Upper lobe of left lung (tissue), 6 donors: ENCODE measurements around the gene ELP5. TPM values are rescaled to one million over a fixed set of nuclear protein-coding genes. Genes with fewer than 3 reads are reported as not detected.

Source experiments
- ATAC-seq, 2 donors: fragments of 200-7000 bp; cut with Tn5 transposase; one replicate each; pipeline ENCODE4 v1.9.1; 2022; ENCODE audit warnings: mild to moderate bottlenecking in 2 of 2, moderate library complexity in 2 of 2; ENCODE audit not compliant: low FRiP score in 2 of 2
- DNase-seq, 2 donors: peaks; one replicate each; pipeline ENCODE4 v3.0.0-alpha.2; 2019 to 2020
- H3K27ac ChIP-seq, 4 donors: fragments of 200-600 bp; sonication (generic); one replicate each; pipeline ENCODE4 v1.5.1; 2016 to 2019
- H3K27me3 ChIP-seq, 4 donors: fragments of 200-600 bp; sonication (generic); one replicate each; pipeline ENCODE4 v1.5.1; 2017 to 2019
- H3K36me3 ChIP-seq, 4 donors: fragments of 200-600 bp; sonication (generic); one replicate each; pipeline ENCODE4 v1.5.1; 2016 to 2019
- H3K4me1 ChIP-seq, 4 donors: fragments of 200-600 bp; sonication (generic); one replicate each; pipeline ENCODE4 v1.5.1; 2018 to 2019
- H3K4me3 ChIP-seq, 4 donors: fragments of 200-600 bp; sonication (generic); one replicate each; pipeline ENCODE4 v1.5.1; 2017 to 2019; ENCODE audit warnings: mild to moderate bottlenecking in 2 of 4, moderate library complexity in 1 of 4
- H3K9me3 ChIP-seq, 4 donors: fragments of 200-600 bp; sonication (generic); one replicate each; pipeline ENCODE4 v1.5.1; 2018 to 2019
- EP300 ChIP-seq, 4 donors: sonication (generic); formaldehyde crosslinking; IDR thresholded peaks; one replicate each; pipeline ENCODE4 v1.5.1; 2017; ENCODE audit warnings: antibody characterized with exemption in 4 of 4, control low read depth in 2 of 4
- POLR2A ChIP-seq, 4 donors: fragments of 450-650 bp; IDR thresholded peaks; one replicate each; pipeline ENCODE4 v1.5.1; 2016 to 2017; ENCODE audit warnings: antibody characterized with exemption in 4 of 4, mild to moderate bottlenecking in 2 of 4
- POLR2AphosphoS5 ChIP-seq, 2 donors: sonication (generic); formaldehyde crosslinking; IDR thresholded peaks; one replicate each; pipeline ENCODE4 v1.5.1; 2017; ENCODE audit warnings: antibody characterized with exemption in 2 of 2
- WGBS, 2 donors: methylation state at CpG; one replicate each; pipeline ENCODE4 v1.1.5; 2017 to 2018; 5-methylcytosine and 5-hydroxymethylcytosine counted together
- total RNA-seq, 6 donors: library from RNA; depleted of rRNA in 4 of 6; stranded (reverse); fragments of >200 nt in 4 of 6; gene quantifications; one replicate each; pipeline versions ENCODE4 v1.1.0 to v1.2.1, GENCODE V29; 2016 to 2021
- TF ChIP-seq, protein P1 (sequence below), 6 experiments: fragments of 450-650 bp in 4 of 6; fragments of 200-600 bp in 2 of 6; sonication (generic) in 2 of 6; IDR thresholded peaks; one replicate each; pipeline ENCODE4 v1.5.1; 2016 to 2019; ENCODE audit warnings: antibody characterized with exemption in 6 of 6
- donor health status: DM: no; HTN: no; CAD: no; lungs with moderate emphysema.
- donor health status: DM: no; HTN: yes; CAD: no; lungs with severe emphysema.

The ELP5 gene
- total RNA-seq, 6 donors from 2014 or later = 5.2 to 36.3 (median 21.0) TPM

DNA sequence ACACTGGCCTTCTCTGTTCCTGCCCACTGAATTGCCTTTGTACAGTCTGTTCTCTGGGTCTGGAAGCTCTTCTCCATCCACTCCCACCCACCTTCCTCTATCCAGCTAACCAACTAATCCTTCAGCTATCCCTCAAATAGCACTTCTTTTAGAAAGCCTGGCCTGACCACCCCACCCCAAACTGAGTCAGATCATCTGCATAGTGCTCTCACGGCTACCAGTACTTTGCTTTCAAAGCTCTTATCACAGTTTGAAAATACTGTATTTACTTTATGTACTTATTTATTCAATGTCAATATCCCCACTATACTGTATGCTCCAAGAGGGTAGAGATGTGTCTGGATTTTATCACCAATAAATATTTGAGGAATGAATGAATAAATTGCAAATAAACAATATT is 14.8 kb downstream of the ELP5 start:
- H3K4me1 ChIP-seq = peaks cover 15 to 29% (median 20%) of the 10 kb centered on the region in 4 donors
- no peak for DNase-seq
- no peak overlapping the region for H3K27ac ChIP-seq
- H3K27me3 ChIP-seq = peaks cover 0 to 12% (median 3%) of the 10 kb centered on the region in 4 donors
- no peaks in the 10 kb centered on the region for H3K9me3 ChIP-seq
- no peaks in the 10 kb centered on the region for H3K36me3 ChIP-seq
- H3K4me3 ChIP-seq = no peak overlapping the region
- no peak for ATAC-seq
- TF ChIP-seq POLR2A (IDR thresholded peaks at IDR 0.05) = no peak
- no peak for TF ChIP-seq POLR2AphosphoS5 (IDR thresholded peaks at IDR 0.05)
- TF ChIP-seq, protein P1, sequence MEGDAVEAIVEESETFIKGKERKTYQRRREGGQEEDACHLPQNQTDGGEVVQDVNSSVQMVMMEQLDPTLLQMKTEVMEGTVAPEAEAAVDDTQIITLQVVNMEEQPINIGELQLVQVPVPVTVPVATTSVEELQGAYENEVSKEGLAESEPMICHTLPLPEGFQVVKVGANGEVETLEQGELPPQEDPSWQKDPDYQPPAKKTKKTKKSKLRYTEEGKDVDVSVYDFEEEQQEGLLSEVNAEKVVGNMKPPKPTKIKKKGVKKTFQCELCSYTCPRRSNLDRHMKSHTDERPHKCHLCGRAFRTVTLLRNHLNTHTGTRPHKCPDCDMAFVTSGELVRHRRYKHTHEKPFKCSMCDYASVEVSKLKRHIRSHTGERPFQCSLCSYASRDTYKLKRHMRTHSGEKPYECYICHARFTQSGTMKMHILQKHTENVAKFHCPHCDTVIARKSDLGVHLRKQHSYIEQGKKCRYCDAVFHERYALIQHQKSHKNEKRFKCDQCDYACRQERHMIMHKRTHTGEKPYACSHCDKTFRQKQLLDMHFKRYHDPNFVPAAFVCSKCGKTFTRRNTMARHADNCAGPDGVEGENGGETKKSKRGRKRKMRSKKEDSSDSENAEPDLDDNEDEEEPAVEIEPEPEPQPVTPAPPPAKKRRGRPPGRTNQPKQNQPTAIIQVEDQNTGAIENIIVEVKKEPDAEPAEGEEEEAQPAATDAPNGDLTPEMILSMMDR (IDR thresholded peaks at IDR 0.05) = no peak
- TF ChIP-seq EP300 (IDR thresholded peaks at IDR 0.05) = no peak
- 50 to 68% methylated on average over 1 of the region's 1 CpG for WGBS, 2 donors

DNA sequence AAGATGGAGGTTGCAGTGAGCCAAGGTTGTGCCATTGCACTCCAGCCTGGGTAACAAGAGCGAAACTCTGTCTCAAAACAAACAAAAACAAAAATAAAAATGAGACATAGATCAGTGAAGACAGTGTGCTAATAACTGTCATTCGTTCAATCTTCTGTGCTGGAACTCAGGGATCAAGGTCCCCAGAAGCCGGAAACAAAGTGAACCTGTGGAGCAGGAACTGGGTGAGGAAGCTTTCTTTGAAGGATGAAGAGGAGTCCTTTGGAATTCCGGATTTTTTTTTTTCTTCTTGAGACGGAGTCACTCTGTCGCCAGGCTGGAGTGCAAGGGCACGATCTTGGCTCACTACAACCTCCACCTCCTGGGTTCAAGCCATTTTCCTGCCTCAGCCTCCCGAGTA is 27.4 kb downstream of the ELP5 start:
- Histone ChIP-seq H3K36me3 (no peaks in the 10 kb centered on the region), H3K4me1 (peaks cover 23 to 29% (median 24%) of the 10 kb centered on the region in 4 donors), H3K4me3 (no peak overlapping the region), H3K27ac (no peak overlapping the region), H3K27me3 (peaks cover 0 to 12% (median 4%) of the 10 kb centered on the region in 4 donors), H3K9me3 (no peaks in the 10 kb centered on the region)
- DNase-seq (no peak), ATAC-seq (no peak)
- WGBS, 2 donors = 85 to 92% methylated on average over 8 of the region's 8 CpGs
- TF ChIP-seq, protein P1 (IDR thresholded peaks at IDR 0.05) = no peak
- TF ChIP-seq POLR2A (IDR thresholded peaks at IDR 0.05) = no peak
- TF ChIP-seq POLR2AphosphoS5 (IDR thresholded peaks at IDR 0.05) = no peak
- no peak for TF ChIP-seq EP300 (IDR thresholded peaks at IDR 0.05)

DNA sequence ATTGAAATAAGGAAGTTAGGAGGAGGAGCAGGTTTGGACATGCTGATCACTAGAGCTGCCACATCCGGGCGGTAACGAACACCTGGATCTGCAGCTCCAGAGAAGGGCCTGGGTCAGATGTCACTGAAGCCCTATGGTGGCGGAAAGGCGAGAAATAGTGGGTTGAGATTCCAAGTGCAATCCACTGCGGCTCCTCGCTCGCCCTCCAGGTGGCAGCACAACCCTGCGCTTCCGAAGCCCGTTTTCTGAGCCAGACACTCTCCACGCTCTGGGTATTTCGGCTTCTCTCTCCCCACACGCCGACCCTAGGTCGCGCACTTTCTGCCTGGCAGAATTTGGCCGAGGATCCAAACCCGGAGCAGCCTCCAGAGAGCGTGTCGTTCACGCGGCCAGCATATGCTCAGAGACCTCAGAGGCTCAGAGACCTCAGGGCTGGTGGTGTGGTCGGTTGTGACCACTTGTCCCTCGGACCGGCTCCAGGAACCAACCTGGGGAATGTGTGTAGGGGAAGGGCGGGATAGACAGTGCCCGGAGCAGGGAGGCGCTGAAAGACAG is 28.6 kb downstream of the ELP5 start:
- H3K9me3 ChIP-seq = no peaks in the 10 kb centered on the region
- H3K36me3 ChIP-seq = no peaks in the 10 kb centered on the region
- peak; percentile 86 to 95 for DNase-seq
- WGBS, 2 donors = 0% methylated on average over 11 to 26 of the region's 29 CpGs
- peaks cover 0 to 12% (median 4%) of the 10 kb centered on the region in 4 donors for H3K27me3 ChIP-seq
- H3K4me3 ChIP-seq = peak overlapping the region; percentile 1 to 56 (median 44)
- TF ChIP-seq, protein P1 (IDR thresholded peaks at IDR 0.05) = peak; percentile 87 to 97 (median 95)
- TF ChIP-seq EP300 (IDR thresholded peaks at IDR 0.05) = no peak
- peak overlapping the region; percentile 53 to 78 (median 62) for H3K27ac ChIP-seq
- peak; percentile 94 to 95 for ATAC-seq
- H3K4me1 ChIP-seq = peaks cover 23 to 29% (median 24%) of the 10 kb centered on the region in 4 donors

DNA sequence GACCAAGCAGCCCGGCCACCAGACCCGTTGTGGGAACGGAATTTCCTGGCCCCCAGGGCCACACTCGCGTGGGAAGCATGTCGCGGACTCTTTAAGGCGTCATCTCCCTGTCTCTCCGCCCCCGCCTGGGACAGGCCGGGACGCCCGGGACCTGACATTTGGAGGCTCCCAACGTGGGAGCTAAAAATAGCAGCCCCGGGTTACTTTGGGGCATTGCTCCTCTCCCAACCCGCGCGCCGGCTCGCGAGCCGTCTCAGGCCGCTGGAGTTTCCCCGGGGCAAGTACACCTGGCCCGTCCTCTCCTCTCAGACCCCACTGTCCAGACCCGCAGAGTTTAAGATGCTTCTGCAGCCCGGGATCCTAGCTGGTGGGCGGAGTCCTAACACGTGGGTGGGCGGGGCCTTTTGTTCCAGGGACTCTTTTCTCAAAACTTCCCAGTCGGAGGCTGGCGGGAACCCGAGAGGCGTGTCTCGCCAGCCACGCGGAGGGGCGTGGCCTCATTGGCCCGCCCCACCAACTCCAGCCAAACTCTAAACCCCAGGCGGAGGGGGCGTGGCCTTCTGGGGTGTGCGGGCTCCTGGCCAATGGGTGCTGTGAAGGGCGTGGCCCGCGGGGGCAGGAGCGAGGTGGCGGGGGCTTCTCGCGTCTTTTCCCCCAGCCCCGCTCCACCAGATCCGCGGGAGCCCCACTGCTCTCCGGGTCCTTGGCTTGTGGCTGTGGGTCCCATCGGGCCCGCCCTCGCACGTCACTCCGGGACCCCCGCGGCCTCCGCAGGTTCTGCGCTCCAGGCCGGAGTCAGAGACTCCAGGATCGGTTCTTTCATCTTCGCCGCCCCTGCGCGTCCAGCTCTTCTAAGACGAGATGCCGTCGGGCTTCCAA is 29.3 kb downstream of the ELP5 start, which contains the start of gene SLC2A4:
TSS of gene SLC2A4 (plus strand) at position 645 of the 879 bp plus-strand sequence. CDS start at position 862, 217 bp downstream.
- no peak for TF ChIP-seq POLR2A (IDR thresholded peaks at IDR 0.05)
- peak in 1 of 2 donors; percentile 21 for TF ChIP-seq POLR2AphosphoS5 (IDR thresholded peaks at IDR 0.05)
- TF ChIP-seq EP300 (IDR thresholded peaks at IDR 0.05) = peak in 1 of 4 donors; percentile 40
- TF ChIP-seq, protein P1 (IDR thresholded peaks at IDR 0.05) = peak in 2 of 6 experiments; percentile 7 to 9
- Histone ChIP-seq H3K36me3 (no peaks in the 10 kb centered on the region), H3K4me1 (peaks cover 23 to 29% (median 24%) of the 10 kb centered on the region in 4 donors), H3K27me3 (peaks cover 0 to 12% (median 4%) of the 10 kb centered on the region in 4 donors), H3K9me3 (no peaks in the 10 kb centered on the region), H3K27ac (peak within 1 kb of the TSS; percentile 53 to 78 (median 62)), H3K4me3 (peak within 1 kb of the TSS; percentile 33 to 56 (median 44))
- peak; percentile 96 for DNase-seq
- WGBS, 2 donors = 0% methylated on average over 6 to 45 of the region's 71 CpGs
- ATAC-seq = peak; percentile 94 to 95
